Measurements from ENCODE around the gene MINDY4. TPM values are rescaled to one million over a fixed set of nuclear protein-coding genes. Genes with fewer than 3 reads are reported as not detected.

Gene MINDY4
- polyA plus RNA-seq (2013), result 4.0 TPM

DNA sequence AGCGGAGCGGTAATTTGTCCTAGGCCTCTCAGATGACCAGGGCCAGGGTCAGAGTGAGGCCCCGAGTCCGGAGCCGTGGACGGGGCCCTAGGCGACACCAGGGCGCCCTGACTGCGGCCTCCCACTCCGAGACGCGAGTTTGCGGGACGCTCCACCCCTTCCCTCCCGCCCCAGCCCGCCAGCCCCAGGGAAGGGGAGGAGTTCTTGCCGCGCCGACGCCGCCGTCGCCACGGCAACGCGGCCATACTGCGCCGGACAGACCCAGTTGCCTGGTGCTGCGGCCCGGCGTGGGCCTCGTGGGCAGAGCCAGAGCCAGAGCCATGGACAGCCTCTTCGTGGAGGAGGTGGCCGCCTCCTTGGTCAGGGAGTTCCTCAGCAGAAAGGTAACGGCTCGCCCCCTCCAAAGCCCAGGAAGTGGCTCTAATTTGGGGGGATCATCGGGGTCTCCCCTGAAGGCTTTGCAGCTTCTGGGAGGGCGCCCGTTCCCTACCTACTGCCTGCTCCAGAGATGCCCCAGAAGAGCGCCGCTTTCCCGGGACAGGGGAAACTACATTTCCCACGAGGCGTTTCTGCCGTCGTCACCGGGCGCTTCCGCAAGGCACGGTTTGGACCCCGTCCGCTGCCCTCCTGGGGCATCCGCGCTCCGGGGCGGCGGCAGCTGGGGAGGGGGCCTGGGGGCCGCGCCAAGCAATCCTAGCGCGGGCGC is at the start of gene MINDY4:
MINDY4 (plus strand) TSS at position 244 of the 706 bp plus-strand sequence; CDS start at position 321, 77 bp downstream.
- POLR2A ChIA-PET, result no interaction called here
- CTCF ChIA-PET, result interaction anchor here (1.3 kb wide), 1 partner anchor 30 kb away, joined by 5 read pairs; no protein-coding TSS in a partner anchor
- H3K4me3 ChIP-seq (ENCODE audit: control insufficient read depth in 1 of 7, extremely low read depth in 1 of 7, insufficient read depth in 4 of 7, low read depth in 2 of 7, low read length in 6 of 7), result peak within 1 kb of the TSS; percentile 73 to 92 (median 82)
- H3K27me3 ChIP-seq (replicated peaks in 2 of 5; ENCODE audit: control insufficient read depth in 4 of 5, insufficient read depth in 5 of 5, low read length in 4 of 5), result peaks cover 0 to 2% (median 0%) of the 10 kb centered on the region in 5 experiments
- H3K27ac ChIP-seq (ENCODE audit: insufficient read depth in 1 of 2, low read depth in 1 of 2, low read length in 2 of 2, poor library complexity in 1 of 2, severe bottlenecking in 2 of 2), result peak within 1 kb of the TSS; percentile 18 to 77
- H3K36me3 ChIP-seq (ENCODE audit: control insufficient read depth in 4 of 4, insufficient read depth in 4 of 4, low read length in 3 of 4), result no peaks in the 10 kb centered on the region
- WGBS (ENCODE audit: insufficient coverage), result 2% methylated on average over 53 of the region's 62 CpGs
- DNase-seq, result peak; percentile 67 to 82 (median 76)
- no peaks in the 10 kb centered on the region for H3K9me3 ChIP-seq (ENCODE audit: control extremely low read depth in 1 of 5, control insufficient read depth in 4 of 5, insufficient read depth in 2 of 5, low read depth in 1 of 5, low read length in 4 of 5)
- peaks cover 3 to 17% (median 9%) of the 10 kb centered on the region in 4 experiments for H3K4me1 ChIP-seq (ENCODE audit: control extremely low read depth in 1 of 4, control insufficient read depth in 4 of 4, insufficient read depth in 4 of 4, low read length in 3 of 4)

DNA sequence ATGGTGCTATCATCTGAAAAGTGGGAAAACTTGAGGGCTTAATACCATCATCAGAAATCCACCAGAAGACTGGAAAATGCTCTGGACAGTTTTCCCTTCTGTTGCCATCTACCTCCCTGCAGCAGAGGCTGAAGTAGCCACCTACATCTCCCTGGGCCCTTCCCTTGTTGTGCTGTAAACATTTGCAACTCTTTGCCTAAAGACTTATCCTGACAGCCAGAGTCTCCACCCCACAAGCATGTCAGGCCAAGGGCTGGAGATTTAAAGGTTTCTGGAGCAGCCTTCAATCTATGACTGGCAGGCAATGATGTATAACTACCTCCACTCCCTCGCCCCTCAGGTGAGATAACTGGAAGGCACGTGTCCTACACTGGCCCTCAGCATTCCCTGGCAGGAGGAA is 49.0 kb upstream of the MINDY4 start:
- no peak overlapping the region for H3K27ac ChIP-seq (ENCODE audit: insufficient read depth in 1 of 2, low read depth in 1 of 2, low read length in 2 of 2, poor library complexity in 1 of 2, severe bottlenecking in 2 of 2)
- DNase-seq, result no peak
- WGBS (ENCODE audit: insufficient coverage), result 75% methylated on average over 2 of the region's 2 CpGs
- H3K27me3 ChIP-seq (replicated peaks in 2 of 5; ENCODE audit: control insufficient read depth in 4 of 5, insufficient read depth in 5 of 5, low read length in 4 of 5), result peaks cover 0 to 5% (median 0%) of the 10 kb centered on the region in 5 experiments
- peaks cover 0 to 8% (median 6%) of the 10 kb centered on the region in 4 experiments for H3K4me1 ChIP-seq (ENCODE audit: control extremely low read depth in 1 of 4, control insufficient read depth in 4 of 4, insufficient read depth in 4 of 4, low read length in 3 of 4)
- ChIA-PET POLR2A (no interaction called here), CTCF (no interaction called here)
- peaks cover 0 to 22% (median 5%) of the 10 kb centered on the region in 5 experiments for H3K9me3 ChIP-seq (ENCODE audit: control extremely low read depth in 1 of 5, control insufficient read depth in 4 of 5, insufficient read depth in 2 of 5, low read depth in 1 of 5, low read length in 4 of 5)
- no peaks in the 10 kb centered on the region for H3K36me3 ChIP-seq (ENCODE audit: control insufficient read depth in 4 of 4, insufficient read depth in 4 of 4, low read length in 3 of 4)
- H3K4me3 ChIP-seq (ENCODE audit: control insufficient read depth in 1 of 7, extremely low read depth in 1 of 7, insufficient read depth in 4 of 7, low read depth in 2 of 7, low read length in 6 of 7), result no peak overlapping the region

DNA sequence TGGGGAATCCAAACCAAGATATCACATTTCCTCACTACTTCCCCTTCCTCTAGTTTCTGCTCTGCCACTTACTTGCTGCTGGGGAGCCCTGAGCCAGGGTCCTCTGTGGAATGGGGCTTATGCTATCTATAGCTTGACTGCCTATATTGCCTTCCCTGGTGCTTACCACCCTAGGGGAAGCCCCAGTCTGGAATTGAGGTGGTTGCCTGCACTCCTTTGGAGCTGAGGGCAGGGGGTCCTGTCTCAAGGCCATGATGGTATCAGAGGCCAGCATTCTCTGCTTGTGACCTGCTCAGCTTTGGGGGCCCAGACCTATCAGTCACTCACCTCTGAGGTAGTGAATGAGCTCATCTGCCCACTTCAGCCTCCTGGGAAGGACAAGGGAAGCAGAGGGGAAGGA is 48.5 kb upstream of the MINDY4 start:
- peaks cover 0 to 5% (median 0%) of the 10 kb centered on the region in 5 experiments for H3K27me3 ChIP-seq (replicated peaks in 2 of 5; ENCODE audit: control insufficient read depth in 4 of 5, insufficient read depth in 5 of 5, low read length in 4 of 5)
- ChIA-PET CTCF (interaction anchor here (1.1 kb wide), 1 partner anchor 40 kb away, joined by 3 read pairs; the partner anchor contains the start of gene CRHR2), POLR2A (no interaction called here)
- H3K36me3 ChIP-seq (ENCODE audit: control insufficient read depth in 4 of 4, insufficient read depth in 4 of 4, low read length in 3 of 4), result no peaks in the 10 kb centered on the region
- no peak overlapping the region for H3K27ac ChIP-seq (ENCODE audit: insufficient read depth in 1 of 2, low read depth in 1 of 2, low read length in 2 of 2, poor library complexity in 1 of 2, severe bottlenecking in 2 of 2)
- DNase-seq, result no peak
- peaks cover 0 to 13% (median 8%) of the 10 kb centered on the region in 4 experiments for H3K4me1 ChIP-seq (ENCODE audit: control extremely low read depth in 1 of 4, control insufficient read depth in 4 of 4, insufficient read depth in 4 of 4, low read length in 3 of 4)
- peaks cover 0 to 18% (median 5%) of the 10 kb centered on the region in 5 experiments for H3K9me3 ChIP-seq (ENCODE audit: control extremely low read depth in 1 of 5, control insufficient read depth in 4 of 5, insufficient read depth in 2 of 5, low read depth in 1 of 5, low read length in 4 of 5)
- no peak overlapping the region for H3K4me3 ChIP-seq (ENCODE audit: control insufficient read depth in 1 of 7, extremely low read depth in 1 of 7, insufficient read depth in 4 of 7, low read depth in 2 of 7, low read length in 6 of 7)

DNA sequence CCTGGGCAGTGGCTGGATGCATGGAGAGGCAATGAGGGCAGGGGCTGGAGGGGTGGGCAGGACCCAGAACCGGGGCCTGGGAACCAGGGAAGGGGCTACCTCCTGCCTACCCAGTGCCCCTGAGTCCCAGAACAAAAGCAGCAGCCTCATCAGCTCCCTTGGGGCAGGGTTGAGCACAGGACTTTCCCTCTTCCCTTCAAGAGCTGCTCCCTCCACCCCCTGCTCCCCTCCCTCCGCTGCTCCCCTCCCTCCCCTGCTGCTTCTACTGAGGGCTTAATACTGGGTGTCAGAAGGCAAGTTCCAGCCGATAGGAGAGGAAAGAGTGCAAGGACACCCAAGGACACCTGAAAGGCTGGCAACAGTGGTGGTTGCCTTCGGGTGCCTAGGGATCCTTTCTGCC is 47.4 kb upstream of the MINDY4 start:
- peaks cover 0 to 5% (median 0%) of the 10 kb centered on the region in 5 experiments for H3K27me3 ChIP-seq (replicated peaks in 2 of 5; ENCODE audit: control insufficient read depth in 4 of 5, insufficient read depth in 5 of 5, low read length in 4 of 5)
- ChIA-PET POLR2A (no interaction called here), CTCF (interaction anchor here (1.1 kb wide), 1 partner anchor 41 kb away, joined by 3 read pairs; the partner anchor contains the start of gene CRHR2)
- no CpG with 5 or more reads among the region's 4 CpGs for WGBS (ENCODE audit: insufficient coverage)
- no peak overlapping the region for H3K27ac ChIP-seq (ENCODE audit: insufficient read depth in 1 of 2, low read depth in 1 of 2, low read length in 2 of 2, poor library complexity in 1 of 2, severe bottlenecking in 2 of 2)
- DNase-seq, result no peak
- H3K36me3 ChIP-seq (ENCODE audit: control insufficient read depth in 4 of 4, insufficient read depth in 4 of 4, low read length in 3 of 4), result no peaks in the 10 kb centered on the region
- H3K4me1 ChIP-seq (ENCODE audit: control extremely low read depth in 1 of 4, control insufficient read depth in 4 of 4, insufficient read depth in 4 of 4, low read length in 3 of 4), result peaks cover 0 to 15% (median 9%) of the 10 kb centered on the region in 4 experiments
- H3K4me3 ChIP-seq (ENCODE audit: control insufficient read depth in 1 of 7, extremely low read depth in 1 of 7, insufficient read depth in 4 of 7, low read depth in 2 of 7, low read length in 6 of 7), result no peak overlapping the region
- peaks cover 0 to 11% (median 1%) of the 10 kb centered on the region in 5 experiments for H3K9me3 ChIP-seq (ENCODE audit: control extremely low read depth in 1 of 5, control insufficient read depth in 4 of 5, insufficient read depth in 2 of 5, low read depth in 1 of 5, low read length in 4 of 5)

DNA sequence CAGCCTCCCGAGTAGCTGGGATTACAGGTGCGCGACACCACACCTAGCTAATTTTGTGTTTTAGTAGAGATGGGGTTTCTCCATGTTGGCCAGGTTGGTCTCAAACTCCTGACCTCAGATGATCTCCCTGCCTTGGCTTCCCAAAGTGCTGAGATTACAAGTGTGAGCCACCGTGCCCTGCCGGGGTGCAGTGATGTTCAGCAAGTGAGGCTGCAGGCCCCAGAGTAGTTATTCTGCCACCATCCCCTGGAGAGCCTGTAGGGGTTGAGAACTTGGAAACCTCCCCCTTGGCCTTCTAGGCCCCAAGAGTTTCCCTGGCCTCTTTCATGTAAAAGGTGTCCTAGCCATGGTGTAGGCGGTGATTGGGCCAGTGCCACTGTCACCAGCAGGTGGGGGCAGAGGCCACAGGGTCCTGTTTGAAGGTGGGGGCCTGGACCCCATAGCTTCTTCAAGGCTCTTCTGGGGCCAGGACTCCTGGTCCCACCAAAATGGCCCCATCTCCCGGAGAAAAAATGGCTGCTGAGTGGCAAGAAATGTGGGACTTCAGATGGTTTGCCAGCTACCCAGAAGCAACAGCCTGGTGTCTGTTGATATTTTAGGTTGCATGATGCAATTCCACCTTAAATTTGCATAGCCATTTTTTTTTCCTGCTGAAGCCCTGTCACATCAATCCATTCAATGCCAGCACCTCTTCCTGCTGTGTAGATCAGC is 44.8 kb upstream of the MINDY4 start:
- ChIA-PET POLR2A (no interaction called here), CTCF (interaction anchor here (0.9 kb wide), 1 partner anchor 44 kb away, joined by 4 read pairs; the partner anchor contains the start of gene CRHR2)
- Histone ChIP-seq H3K4me3 (ENCODE audit: control insufficient read depth in 1 of 7, extremely low read depth in 1 of 7, insufficient read depth in 4 of 7, low read depth in 2 of 7, low read length in 6 of 7) (no peak overlapping the region), H3K36me3 (ENCODE audit: control insufficient read depth in 4 of 4, insufficient read depth in 4 of 4, low read length in 3 of 4) (no peaks in the 10 kb centered on the region), H3K27me3 (replicated peaks in 2 of 5; ENCODE audit: control insufficient read depth in 4 of 5, insufficient read depth in 5 of 5, low read length in 4 of 5) (peaks cover 0 to 9% (median 0%) of the 10 kb centered on the region in 5 experiments), H3K27ac (ENCODE audit: insufficient read depth in 1 of 2, low read depth in 1 of 2, low read length in 2 of 2, poor library complexity in 1 of 2, severe bottlenecking in 2 of 2) (no peak overlapping the region), H3K9me3 (ENCODE audit: control extremely low read depth in 1 of 5, control insufficient read depth in 4 of 5, insufficient read depth in 2 of 5, low read depth in 1 of 5, low read length in 4 of 5) (no peaks in the 10 kb centered on the region), H3K4me1 (ENCODE audit: control extremely low read depth in 1 of 4, control insufficient read depth in 4 of 4, insufficient read depth in 4 of 4, low read length in 3 of 4) (peaks cover 0 to 17% (median 9%) of the 10 kb centered on the region in 4 experiments)
- 100% methylated on average over 3 of the region's 7 CpGs for WGBS (ENCODE audit: insufficient coverage)
- DNase-seq, result no peak

DNA sequence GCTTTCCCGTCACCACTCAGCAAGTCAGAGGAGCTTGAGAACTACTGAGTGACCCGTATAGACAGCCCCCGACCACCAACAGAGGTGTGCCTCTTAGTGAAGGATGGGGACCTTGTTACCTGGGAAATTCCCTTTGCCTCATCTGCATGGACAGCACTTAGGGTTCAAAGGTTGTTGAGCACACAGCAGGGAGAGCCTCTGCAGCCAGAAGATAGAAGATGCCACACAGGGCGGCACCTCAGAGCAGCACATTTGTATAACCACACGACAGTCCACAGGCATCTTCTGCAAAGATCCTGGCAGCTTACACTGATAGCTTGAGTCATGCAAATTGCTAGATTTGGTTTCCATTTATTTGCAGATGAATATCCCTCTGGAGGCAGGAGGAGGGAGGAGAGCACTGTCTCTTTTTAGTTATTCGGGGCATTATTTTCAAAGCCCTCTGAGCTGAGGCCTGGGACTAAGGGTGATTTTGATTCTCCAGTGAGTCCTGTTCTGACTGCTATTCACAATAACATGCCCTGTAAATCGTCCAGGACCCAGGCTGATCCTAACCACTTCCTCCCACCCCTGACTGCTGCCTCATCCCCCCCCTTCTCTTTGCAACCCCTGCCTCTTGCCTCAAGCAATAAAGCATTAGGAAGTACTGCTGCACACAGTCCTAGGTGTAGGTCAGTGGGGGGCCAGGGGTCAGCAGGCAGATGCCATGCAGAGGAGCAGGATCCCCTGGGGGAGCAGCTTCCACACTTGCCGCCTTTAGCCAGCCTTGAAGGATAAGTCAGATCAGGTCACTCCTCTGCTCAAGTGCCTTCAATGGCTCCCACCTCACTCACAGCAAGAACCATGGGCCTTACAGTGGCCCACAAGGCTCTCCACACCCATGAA is 43.9 kb upstream of the MINDY4 start:
- Histone ChIP-seq H3K27me3 (replicated peaks in 2 of 5; ENCODE audit: control insufficient read depth in 4 of 5, insufficient read depth in 5 of 5, low read length in 4 of 5) (peaks cover 0 to 9% (median 0%) of the 10 kb centered on the region in 5 experiments), H3K9me3 (ENCODE audit: control extremely low read depth in 1 of 5, control insufficient read depth in 4 of 5, insufficient read depth in 2 of 5, low read depth in 1 of 5, low read length in 4 of 5) (no peaks in the 10 kb centered on the region), H3K4me1 (ENCODE audit: control extremely low read depth in 1 of 4, control insufficient read depth in 4 of 4, insufficient read depth in 4 of 4, low read length in 3 of 4) (peaks cover 0 to 19% (median 9%) of the 10 kb centered on the region in 4 experiments), H3K36me3 (ENCODE audit: control insufficient read depth in 4 of 4, insufficient read depth in 4 of 4, low read length in 3 of 4) (no peaks in the 10 kb centered on the region), H3K4me3 (ENCODE audit: control insufficient read depth in 1 of 7, extremely low read depth in 1 of 7, insufficient read depth in 4 of 7, low read depth in 2 of 7, low read length in 6 of 7) (peak overlapping the region in 1 of 7 experiments; percentile 43), H3K27ac (ENCODE audit: insufficient read depth in 1 of 2, low read depth in 1 of 2, low read length in 2 of 2, poor library complexity in 1 of 2, severe bottlenecking in 2 of 2) (no peak overlapping the region)
- DNase-seq, result peak; percentile 19 to 80 (median 74)
- ChIA-PET POLR2A (interaction anchor here (0.6 kb wide), 1 partner anchor 52 kb away, joined by 3 read pairs; no protein-coding TSS in a partner anchor), CTCF (interaction anchor here (0.9 to 2.0 kb wide), 3 partner anchors 11 to 45 kb away, joined by 3 to 5 read pairs (median 4); partner anchors contain the start of gene CRHR2)
- 63% methylated on average over 6 of the region's 8 CpGs for WGBS (ENCODE audit: insufficient coverage)

Data from common myeloid progenitor, CD34-positive (primary cell).